ENCODE results near the gene LRRC15.

LRRC15 gene

GRCh38 chr3:194384569-194385001 is 15.0 kb upstream of the LRRC15 start:
- DNase-seq = no peak

- no peak for DNase-seq
Observed at GRCh38 chr3:194384156-194384555, 14.6 kb upstream of the LRRC15 start.

- no peak for DNase-seq
Observed at GRCh38 chr3:194383276-194383940, 13.9 kb upstream of the LRRC15 start.

DNA sequence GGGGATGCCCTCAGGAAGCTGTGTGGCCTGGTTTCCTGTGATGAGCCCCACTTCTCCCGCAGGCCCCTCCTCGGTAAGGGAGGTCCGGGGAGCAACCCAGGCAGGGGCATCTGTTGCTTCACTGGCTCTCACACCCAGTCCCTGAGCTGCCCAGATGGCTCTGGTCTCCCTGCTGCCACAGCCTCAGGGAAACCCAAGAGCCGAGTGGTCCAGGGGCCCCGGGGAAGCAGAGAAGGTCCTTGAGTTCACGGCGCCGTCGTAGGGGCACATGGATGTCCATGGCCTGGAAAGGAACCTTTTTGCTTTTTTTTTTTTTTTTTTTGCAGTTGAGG is 13.3 kb upstream of the LRRC15 start:
- no peak for DNase-seq

DNA sequence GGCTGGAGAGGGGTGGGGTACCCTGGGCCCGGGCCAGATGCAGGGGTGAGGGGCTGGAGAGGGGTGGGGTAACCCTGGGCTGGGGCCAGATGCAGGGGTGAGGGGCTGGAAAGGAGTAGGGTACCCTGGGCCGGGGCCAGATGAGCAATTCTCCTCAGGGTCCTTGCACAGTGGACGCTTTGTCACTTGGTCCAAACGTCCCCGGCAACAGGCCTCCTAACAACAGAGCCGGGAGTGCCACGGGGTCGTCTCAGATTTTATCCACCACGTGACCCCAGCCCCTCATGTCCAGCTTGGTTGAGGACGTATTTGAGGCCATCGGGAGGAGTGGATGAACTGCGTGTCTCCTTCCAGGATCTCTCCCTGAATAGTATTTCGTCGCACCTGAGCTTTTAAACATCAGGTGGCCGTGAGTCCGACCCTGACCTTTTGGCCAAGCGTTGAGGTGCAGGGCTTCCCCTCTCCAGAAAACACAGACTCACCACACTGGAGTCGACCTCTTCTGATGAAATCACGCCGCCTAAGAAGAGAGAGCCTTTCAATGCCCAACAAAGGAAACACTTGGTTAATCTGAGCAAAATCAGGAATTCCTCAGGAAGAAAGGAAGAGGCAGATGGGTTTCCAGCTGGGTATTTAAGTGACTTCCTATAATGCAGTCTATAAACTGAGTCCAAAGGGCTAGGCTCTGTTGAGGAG is 12.8 kb upstream of the LRRC15 start:
- no peak for DNase-seq

- no peak for DNase-seq
Observed at GRCh38 chr3:194381460-194381875, 11.9 kb upstream of the LRRC15 start.

GRCh38 chr3:194380326-194380725 is 10.8 kb upstream of the LRRC15 start:
- no peak for DNase-seq

GRCh38 chr3:194379651-194380050 is 10.1 kb upstream of the LRRC15 start:
- no peak for DNase-seq

DNA sequence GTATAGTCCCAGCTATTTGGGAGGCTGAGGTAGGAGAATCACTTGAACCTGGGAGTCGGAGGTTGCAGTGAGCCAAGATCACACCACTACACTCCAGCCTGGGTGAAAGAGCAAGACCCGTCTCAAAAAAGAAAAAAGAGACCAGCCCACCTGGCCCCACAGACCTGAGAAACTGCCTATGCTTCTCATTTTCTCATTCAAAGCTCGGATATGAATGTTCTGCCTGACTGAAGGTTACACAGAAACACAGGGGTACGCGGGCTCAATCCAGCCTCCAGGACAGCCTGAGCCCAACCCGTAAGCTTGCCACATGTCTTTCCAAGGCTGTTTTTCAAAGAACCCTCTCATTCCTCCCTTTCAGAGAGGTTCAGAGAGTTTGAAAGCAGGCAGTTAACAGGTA is 9.7 kb upstream of the LRRC15 start:
- DNase-seq = no peak

DNA sequence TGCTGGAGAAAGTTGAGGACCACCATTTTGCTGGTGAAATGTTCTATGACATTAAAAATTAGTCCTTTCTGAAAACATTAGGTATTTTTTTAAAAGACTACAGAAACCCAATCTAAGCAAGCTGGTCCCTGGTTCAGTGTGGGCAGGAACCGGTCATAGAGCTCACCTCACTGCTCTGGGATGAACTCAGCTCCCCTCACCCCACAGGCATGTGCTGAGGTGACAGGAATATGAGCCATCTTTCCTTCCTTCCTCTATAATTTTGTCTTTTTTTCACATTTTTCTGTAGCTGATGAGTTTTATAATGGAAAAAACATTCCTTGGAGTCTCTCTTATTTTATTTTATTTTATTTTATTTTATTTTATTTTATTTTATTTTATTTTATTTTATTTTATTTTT is 8.2 kb upstream of the LRRC15 start:
- no peak for DNase-seq

GRCh38 chr3:194376241-194376560 is 6.7 kb upstream of the LRRC15 start:
- no peak for DNase-seq

DNA sequence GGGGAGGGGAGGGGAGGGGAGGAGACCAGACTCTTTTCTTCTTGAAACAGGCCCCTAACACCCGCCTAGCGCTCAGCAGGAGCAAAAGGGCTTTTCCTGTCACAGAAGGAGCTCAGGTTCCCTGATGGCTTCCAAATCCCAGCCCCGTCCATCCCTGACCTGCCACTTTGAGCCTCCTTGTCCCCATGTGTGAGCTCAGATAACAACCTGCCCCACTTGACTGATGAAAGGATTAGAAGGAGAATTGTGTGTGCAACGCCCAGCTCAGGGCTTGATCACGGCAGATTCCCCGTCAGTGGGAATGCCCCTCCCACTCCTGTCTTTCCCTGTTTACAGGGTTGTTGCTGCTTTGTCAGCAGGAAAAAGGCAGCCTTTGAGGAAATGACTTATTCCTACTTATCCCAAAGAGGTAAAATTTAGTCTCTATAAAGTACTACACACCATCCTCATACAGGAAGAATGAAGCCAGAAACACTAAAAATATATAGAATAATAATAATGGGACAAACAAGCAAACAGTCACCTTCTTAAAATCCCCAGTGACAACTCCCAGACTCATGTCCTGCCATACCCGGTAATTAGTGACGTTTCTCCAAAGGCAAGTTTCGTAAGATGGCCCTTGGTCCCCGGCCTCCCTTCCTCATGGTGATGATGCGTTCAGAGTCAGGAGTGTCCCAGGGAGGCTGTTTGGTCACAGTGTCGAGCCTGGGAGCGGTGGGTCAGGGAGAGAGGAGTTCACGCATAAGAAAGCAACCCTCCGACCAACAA is 6.1 kb upstream of the LRRC15 start:
- no peak for DNase-seq

DNA sequence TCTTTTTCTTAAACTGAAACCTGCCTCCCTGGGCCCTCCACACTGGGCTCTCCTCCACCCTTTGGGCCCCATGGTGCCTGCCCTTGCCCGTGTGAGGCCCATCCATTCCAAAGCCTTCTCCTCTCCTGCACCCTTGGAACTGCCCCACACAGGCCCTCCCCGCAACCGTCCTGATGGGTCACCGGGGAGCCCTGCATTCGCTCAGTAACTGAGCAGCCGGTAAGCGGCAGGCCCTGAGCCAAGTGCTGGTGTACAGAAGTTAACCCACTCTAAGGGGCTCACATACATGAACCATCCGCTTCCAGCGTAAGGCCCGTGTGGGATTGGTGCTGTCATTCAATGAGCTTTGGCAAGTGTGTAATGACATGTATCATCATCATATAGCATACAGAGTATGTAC is 5.4 kb upstream of the LRRC15 start:
- no peak for DNase-seq

- no peak for DNase-seq
Observed at GRCh38 chr3:194373899-194374298, 4.4 kb upstream of the LRRC15 start.

DNA sequence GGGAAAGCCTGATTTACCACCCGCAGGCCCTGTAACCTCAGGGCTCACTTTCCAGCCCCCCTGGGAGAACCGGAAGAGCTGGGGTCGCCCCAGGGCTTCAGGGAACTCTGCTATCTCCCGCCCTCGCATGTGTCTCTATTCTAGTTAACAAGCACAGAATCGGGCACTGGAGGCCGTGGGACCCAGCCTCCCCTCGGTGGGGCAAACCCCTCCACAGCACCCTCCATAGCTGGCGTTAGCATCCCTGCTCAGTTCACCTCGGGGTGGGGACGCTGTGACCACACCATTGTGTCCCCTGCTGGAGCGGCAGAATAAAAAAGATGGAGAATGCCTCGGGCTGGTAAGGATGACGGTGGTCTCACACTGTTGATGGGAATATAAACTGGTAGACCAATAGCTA is 3.5 kb upstream of the LRRC15 start:
- no peak for DNase-seq

DNA sequence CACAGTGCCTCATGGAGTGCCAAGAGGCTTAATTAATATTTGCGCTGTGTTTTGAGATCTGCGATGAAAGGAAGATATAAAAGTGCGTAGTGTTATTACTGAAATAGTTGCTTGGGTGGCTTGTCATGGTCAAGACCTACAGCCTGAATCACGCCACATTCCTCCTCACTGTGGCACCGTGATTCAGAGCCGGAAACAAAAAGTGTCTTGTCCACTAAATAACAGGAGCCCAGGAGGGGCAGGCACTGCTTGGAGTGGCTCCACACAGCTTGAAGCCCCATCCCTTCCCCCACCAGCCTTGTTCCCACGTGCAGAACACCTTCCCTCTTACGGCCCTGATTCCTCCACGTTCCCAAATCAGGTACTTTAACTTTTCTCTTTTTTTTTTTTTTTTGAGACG is 1.2 kb upstream of the LRRC15 start:
- DNase-seq = no peak

GRCh38 chr3:194368918-194369317 is 625 bp downstream of the LRRC15 start:
- no peak for DNase-seq

DNA sequence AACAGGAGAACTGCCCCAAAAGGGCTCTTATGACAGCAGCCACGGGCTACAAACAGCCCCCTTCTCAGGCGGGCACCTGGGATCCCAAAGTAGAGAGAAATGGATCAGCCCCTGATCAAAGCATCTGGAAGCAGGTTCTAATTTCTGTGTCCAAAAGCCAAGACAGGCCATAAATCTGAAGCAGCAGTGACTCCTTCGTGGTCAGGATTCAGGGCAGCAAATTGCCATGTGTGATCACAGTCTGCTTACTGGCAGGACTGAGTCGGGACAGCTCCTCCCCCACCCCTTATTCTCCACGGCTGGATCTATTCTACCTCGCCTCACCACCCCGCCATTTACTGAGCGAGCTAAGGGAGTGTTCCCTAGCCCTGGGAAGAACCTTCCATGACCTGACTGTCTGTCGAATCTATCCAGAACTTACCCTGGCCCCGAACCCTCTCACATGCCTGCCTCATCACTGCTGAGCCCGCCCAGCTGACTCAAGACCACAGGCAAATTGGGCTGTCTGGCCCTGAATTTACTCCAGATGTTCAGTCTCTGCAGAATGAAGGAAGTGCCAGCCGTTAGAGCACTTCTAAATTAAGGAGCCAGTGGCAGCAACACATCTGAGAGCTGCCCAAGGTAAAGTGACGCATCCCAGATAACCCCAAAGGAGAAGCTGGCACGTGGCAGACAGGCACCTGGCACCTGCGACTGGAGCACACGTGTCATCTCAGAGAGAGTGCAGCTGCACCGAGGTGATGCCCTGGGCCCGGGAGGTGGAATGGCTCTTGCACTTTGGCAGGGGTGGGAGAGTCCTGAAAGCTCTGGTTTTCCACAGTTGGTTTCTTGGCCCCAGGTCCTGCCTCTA is 1.3 kb downstream of the LRRC15 start:
- no peak for DNase-seq

- DNase-seq = no peak
Observed at GRCh38 chr3:194365978-194366490, 3.5 kb downstream of the LRRC15 start.

DNA sequence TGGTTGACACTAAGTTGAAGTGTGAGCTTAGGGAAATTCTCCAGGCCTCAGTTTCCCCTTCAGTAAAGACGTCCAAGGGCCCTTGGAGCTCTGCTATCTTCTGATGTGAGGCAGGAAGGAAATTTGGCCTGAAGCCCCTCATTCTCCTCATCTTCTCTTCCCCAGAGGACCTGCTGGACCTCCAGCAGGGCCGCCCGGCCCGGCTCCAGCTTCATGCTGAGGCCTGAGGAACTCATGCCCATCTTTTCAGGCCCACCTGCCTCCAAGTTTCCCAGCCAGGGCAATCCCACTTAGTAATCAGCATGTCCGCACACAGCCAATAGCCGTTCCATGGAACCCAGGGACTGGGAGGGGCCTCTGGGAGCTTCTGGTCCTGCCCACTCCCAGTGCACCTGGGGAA is 4.0 kb downstream of the LRRC15 start:
- DNase-seq = no peak

DNA sequence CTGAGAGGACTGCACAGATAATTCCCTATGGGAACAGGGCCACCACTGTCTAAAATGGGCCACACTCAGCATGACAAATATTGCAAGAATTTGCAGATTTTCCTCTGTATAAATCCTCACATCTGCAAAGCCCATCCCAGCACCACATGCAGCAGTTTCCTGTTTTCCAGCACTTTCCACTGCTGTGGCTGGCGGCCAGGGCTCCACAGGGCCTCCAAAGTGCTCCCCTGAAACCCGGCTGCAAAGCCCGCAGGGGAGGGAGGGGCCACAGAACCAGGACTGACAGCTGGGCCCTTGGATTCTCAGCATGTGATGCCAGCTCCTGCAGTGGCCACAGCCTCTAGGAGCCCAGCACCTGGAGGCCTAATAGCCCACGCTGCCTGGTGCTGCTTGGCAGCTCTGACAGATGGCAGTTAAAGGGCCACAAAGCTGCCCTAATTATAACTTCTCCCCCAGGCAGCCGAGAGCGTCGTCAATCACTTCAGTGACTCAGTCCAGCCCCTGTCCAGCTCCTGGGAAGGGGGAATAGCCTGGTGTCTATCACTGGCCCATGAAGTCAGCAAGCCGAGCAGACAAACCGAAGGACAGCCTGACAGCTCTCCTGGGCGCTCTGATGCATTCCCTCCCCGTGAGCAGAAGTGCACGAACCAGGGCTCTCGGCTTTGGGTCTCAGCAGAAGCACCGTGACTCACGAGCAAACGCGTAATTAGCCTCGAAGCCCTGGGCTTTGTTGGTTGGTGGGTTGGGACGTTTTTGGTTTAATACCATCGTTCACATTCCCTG is 4.7 kb downstream of the LRRC15 start:
- no peak for DNase-seq

GRCh38 chr3:194364314-194364651 is 5.3 kb downstream of the LRRC15 start:
- no peak for DNase-seq

- DNase-seq = no peak
Observed at GRCh38 chr3:194360568-194360967, 9.0 kb downstream of the LRRC15 start.

All from hematopoietic multipotent progenitor cell treated with erythropoietin and hydrocortisone succinate and interleukin-3 and kit ligand, for 8 days (in vitro differentiated cells).